ENCODE results near the gene NISCH.

NISCH gene

GRCh38 chr3:52527039-52527731, 71.8 kb downstream of the NISCH start:
- Histone ChIP-seq H3K4me3 (ENCODE audit: insufficient read depth, low read length, poor library complexity, severe bottlenecking) (no peak overlapping the region), H3K27me3 (ENCODE audit: low read length) (no peaks in the 10 kb centered on the region), H3K27ac (ENCODE audit: low read depth, low read length) (no peak overlapping the region), H3K9me2 (replicated peaks; ENCODE audit: insufficient read depth, low read length) (no peaks in the 10 kb centered on the region), H3K36me3 (ENCODE audit: low read length) (peaks cover 4% of the 10 kb centered on the region; the same call in 1 of the 2 replicates), H3K9ac (ENCODE audit: low read length) (no peak overlapping the region), H3K79me2 (ENCODE audit: insufficient read depth, low read length) (peaks cover 28% of the 10 kb centered on the region), H3K9me3 (ENCODE audit: insufficient read depth, low read length) (no peaks in the 10 kb centered on the region), H2AFZ (ENCODE audit: low read depth, low read length, severe bottlenecking) (no peak overlapping the region), H3F3A (ENCODE audit: insufficient read depth) (no peaks in the 10 kb centered on the region), H4K20me1 (ENCODE audit: low read depth, low read length) (peaks cover 4% of the 10 kb centered on the region; the same call in 1 of the 2 replicates), H3K4me2 (ENCODE audit: low read depth, low read length, poor library complexity, severe bottlenecking) (no peak overlapping the region)
- TF ChIP-seq CTCF (IDR thresholded peaks at IDR 0.05; ENCODE audit: insufficient read depth, low read length, poor library complexity, severe bottlenecking) (no peak), EZH2phosphoT487 (conservative IDR thresholded peaks at IDR 0.05; ENCODE audit: low read length) (no peak)

GRCh38 chr3:52527732-52528585, 72.6 kb downstream of the NISCH start:
- Histone ChIP-seq H3F3A (ENCODE audit: insufficient read depth) (no peaks in the 10 kb centered on the region), H3K9ac (ENCODE audit: low read length) (no peak overlapping the region), H3K4me2 (ENCODE audit: low read depth, low read length, poor library complexity, severe bottlenecking) (no peak overlapping the region), H3K27ac (ENCODE audit: low read depth, low read length) (no peak overlapping the region), H3K9me3 (ENCODE audit: insufficient read depth, low read length) (no peaks in the 10 kb centered on the region), H2AFZ (ENCODE audit: low read depth, low read length, severe bottlenecking) (no peak overlapping the region), H3K27me3 (ENCODE audit: low read length) (no peaks in the 10 kb centered on the region), H3K4me3 (ENCODE audit: insufficient read depth, low read length, poor library complexity, severe bottlenecking) (no peak overlapping the region), H3K36me3 (ENCODE audit: low read length) (peaks cover 4% of the 10 kb centered on the region; the same call in 1 of the 2 replicates), H3K79me2 (ENCODE audit: insufficient read depth, low read length) (peaks cover 36% of the 10 kb centered on the region), H4K20me1 (ENCODE audit: low read depth, low read length) (peaks cover 9% of the 10 kb centered on the region; the same call in 1 of the 2 replicates), H3K9me2 (replicated peaks; ENCODE audit: insufficient read depth, low read length) (no peaks in the 10 kb centered on the region)
- TF ChIP-seq EZH2phosphoT487 (conservative IDR thresholded peaks at IDR 0.05; ENCODE audit: low read length): no peak
- no peak for TF ChIP-seq CTCF (IDR thresholded peaks at IDR 0.05; ENCODE audit: insufficient read depth, low read length, poor library complexity, severe bottlenecking)

DNA sequence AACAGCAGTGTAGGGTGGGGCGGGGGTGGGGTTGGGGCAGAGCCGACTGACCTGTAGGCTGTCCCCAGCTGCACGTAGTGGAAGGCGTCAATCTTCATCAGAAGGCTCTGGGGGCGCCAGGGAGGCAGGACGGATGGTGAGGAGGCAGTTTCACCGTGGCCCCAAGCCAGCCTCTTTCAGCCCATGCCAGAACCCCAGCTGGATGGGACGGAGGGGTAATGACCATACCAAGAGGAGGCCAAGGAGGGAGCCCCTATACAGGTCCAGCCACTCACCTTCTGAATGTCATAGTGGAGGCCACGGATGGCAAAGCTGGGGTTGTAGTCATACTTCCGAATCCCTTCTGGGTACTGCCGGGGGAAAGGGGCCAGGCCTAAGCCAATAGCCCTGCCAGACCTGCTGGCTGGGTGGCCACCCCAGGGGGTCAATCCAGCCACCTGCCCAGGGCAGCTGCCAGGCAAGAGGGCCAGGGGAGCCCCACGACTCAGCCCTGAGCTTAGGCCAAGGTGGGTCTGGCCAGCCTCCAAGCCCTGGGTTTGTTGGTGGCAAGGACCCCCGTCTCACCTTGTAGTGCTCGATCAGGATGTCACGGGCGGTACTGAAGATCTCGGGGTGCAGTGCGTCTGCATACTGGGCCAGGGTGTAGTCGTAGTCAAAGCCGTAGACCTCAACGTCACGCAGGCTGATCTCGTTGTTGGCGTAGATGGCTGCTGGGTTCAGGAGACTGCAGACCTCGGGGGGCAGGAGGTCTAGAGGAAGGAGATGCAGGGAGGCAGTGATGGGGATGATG, 73.4 kb downstream of the NISCH start:
- Histone ChIP-seq H3K79me2 (ENCODE audit: insufficient read depth, low read length) (peaks cover 40% of the 10 kb centered on the region), H3F3A (ENCODE audit: insufficient read depth) (no peaks in the 10 kb centered on the region), H4K20me1 (ENCODE audit: low read depth, low read length) (peaks cover 9% of the 10 kb centered on the region; the same call in 1 of the 2 replicates), H3K36me3 (ENCODE audit: low read length) (peaks cover 4% of the 10 kb centered on the region; the same call in 1 of the 2 replicates), H3K9me2 (replicated peaks; ENCODE audit: insufficient read depth, low read length) (no peaks in the 10 kb centered on the region), H3K27ac (ENCODE audit: low read depth, low read length) (no peak overlapping the region), H3K27me3 (ENCODE audit: low read length) (no peaks in the 10 kb centered on the region), H2AFZ (ENCODE audit: low read depth, low read length, severe bottlenecking) (no peak overlapping the region), H3K4me3 (ENCODE audit: insufficient read depth, low read length, poor library complexity, severe bottlenecking) (no peak overlapping the region), H3K9me3 (ENCODE audit: insufficient read depth, low read length) (no peaks in the 10 kb centered on the region), H3K4me2 (ENCODE audit: low read depth, low read length, poor library complexity, severe bottlenecking) (no peak overlapping the region), H3K9ac (ENCODE audit: low read length) (no peak overlapping the region)
- TF ChIP-seq CTCF (IDR thresholded peaks at IDR 0.05; ENCODE audit: insufficient read depth, low read length, poor library complexity, severe bottlenecking) (no peak), EZH2phosphoT487 (conservative IDR thresholded peaks at IDR 0.05; ENCODE audit: low read length) (no peak)

Measured in SU-DHL-6 (cell line).